ENCODE data around the gene ZNRF1. TPM values are rescaled to one million over a fixed set of nuclear protein-coding genes. Genes with fewer than 3 reads are reported as not detected.
A peak's percentile ranks its signal among the peaks of the same experiment; 100 is the strongest.
"Not testable (repeated sequence)": the region's sequence is repeated elsewhere in the genome, so short reads cannot be mapped to it uniquely, and the experiment has no call there.

Gene ZNRF1
- total RNA-seq, 3 donors from 2014 or later = 12.8 to 27.5 (median 24.4) TPM

DNA sequence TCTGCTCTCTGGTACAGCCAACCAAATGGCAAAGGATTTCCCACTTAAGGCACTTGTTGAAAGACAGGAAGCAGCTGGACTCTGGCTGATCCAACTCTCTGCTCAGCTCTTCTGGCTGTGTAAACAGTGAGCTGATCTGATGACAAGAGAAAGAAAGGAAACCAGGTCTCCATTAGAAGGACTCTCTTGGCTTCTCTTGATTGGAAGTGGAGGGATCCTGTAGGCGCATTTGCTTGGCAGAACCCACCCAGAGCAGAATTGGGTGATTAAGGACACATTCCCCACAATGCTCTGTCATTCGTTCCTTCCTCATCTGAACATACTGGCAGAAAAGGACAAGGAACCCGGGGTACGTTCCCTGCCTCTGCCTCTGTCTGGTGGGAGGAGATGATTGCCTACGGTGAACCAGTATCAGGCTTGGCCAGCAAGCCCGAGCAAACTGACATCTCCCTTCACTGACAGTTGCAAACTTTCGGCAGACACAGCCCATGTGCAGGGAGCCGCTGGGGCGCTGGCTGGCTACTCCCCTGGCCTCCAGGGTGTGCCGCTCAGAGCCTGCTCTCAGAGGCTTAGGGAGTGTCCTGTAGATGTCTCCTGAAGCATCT is 88.7 kb downstream of the ZNRF1 start:
- no peaks in the 10 kb centered on the region for H3K27me3 ChIP-seq
- H3K4me1 ChIP-seq = peaks cover 0 to 9% of the 10 kb centered on the region in 2 donors
- no peak for DNase-seq (ENCODE audit: low spot score in 2 of 2)
- H3K36me3 ChIP-seq = no peaks in the 10 kb centered on the region
- TF ChIP-seq POLR2AphosphoS5 (IDR thresholded peaks at IDR 0.05) = peak in 1 of 3 donors; percentile 3
- TF ChIP-seq POLR2A (IDR thresholded peaks at IDR 0.05) = no peak
- TF ChIP-seq, protein P1, sequence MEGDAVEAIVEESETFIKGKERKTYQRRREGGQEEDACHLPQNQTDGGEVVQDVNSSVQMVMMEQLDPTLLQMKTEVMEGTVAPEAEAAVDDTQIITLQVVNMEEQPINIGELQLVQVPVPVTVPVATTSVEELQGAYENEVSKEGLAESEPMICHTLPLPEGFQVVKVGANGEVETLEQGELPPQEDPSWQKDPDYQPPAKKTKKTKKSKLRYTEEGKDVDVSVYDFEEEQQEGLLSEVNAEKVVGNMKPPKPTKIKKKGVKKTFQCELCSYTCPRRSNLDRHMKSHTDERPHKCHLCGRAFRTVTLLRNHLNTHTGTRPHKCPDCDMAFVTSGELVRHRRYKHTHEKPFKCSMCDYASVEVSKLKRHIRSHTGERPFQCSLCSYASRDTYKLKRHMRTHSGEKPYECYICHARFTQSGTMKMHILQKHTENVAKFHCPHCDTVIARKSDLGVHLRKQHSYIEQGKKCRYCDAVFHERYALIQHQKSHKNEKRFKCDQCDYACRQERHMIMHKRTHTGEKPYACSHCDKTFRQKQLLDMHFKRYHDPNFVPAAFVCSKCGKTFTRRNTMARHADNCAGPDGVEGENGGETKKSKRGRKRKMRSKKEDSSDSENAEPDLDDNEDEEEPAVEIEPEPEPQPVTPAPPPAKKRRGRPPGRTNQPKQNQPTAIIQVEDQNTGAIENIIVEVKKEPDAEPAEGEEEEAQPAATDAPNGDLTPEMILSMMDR (IDR thresholded peaks at IDR 0.05) = no peak
- intact Hi-C loops (cut with DNase I; ENCODE audit: low total_unique reads) = no loop called here
- peak overlapping the region in 1 of 3 donors; percentile 51 for H3K4me3 ChIP-seq
- no peaks in the 10 kb centered on the region for H3K9me3 ChIP-seq
- peak overlapping the region; percentile 70 to 83 for H3K27ac ChIP-seq

DNA sequence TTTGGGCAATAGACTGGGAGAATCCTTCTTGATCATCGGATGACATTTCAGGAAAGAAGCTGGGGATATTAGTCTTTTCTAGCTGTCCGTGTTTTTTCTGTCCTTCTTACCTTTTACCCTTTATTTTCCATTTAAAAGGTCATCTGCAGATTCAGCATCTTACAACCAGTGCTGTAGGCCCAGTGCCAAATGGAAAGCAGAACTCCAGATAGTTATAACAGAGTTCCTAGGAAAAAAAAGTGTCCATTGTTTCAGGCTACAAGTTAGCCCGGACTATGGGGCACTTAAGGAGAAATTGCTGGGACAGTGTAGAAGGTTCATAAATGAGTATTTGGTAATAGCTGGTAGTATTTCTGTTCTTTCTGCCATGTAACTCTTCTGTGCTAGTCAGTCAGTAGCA is 89.4 kb downstream of the ZNRF1 start:
- intact Hi-C loops (cut with DNase I; ENCODE audit: low total_unique reads) = no loop called here
- no peak overlapping the region for H3K4me3 ChIP-seq
- H3K27me3 ChIP-seq = no peaks in the 10 kb centered on the region
- DNase-seq (ENCODE audit: low spot score in 2 of 2) = no peak
- no peaks in the 10 kb centered on the region for H3K9me3 ChIP-seq
- H3K4me1 ChIP-seq = peaks cover 0 to 9% of the 10 kb centered on the region in 2 donors
- no peaks in the 10 kb centered on the region for H3K36me3 ChIP-seq
- TF ChIP-seq, protein P1 (IDR thresholded peaks at IDR 0.05) = no peak
- TF ChIP-seq POLR2A (IDR thresholded peaks at IDR 0.05) = no peak
- TF ChIP-seq POLR2AphosphoS5 (IDR thresholded peaks at IDR 0.05) = no peak
- no peak overlapping the region for H3K27ac ChIP-seq

DNA sequence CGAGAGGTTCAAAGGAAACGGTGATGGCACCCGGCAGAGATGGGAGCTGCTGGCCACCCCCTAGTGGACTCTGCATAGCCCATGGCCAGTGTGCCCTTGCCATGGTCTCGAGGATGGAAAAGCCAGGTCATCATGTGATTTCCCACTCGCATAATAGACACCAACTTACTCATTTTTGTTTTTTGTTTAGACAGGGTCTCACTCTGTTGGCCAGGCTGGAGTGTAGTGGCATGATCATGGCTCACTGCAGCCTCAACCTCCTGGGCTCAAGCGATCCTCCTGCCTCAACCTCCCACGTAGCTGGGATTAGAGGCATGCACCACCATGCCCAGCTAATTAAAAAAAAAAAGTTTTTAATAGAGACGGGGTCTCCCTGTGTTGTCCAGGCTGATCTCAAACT is 90.1 kb downstream of the ZNRF1 start:
- H3K4me3 ChIP-seq = no peak overlapping the region
- H3K27me3 ChIP-seq = no peaks in the 10 kb centered on the region
- peaks cover 0 to 9% of the 10 kb centered on the region in 2 donors for H3K4me1 ChIP-seq
- intact Hi-C loops (cut with DNase I; ENCODE audit: low total_unique reads) = no loop called here
- no peak for TF ChIP-seq POLR2A (IDR thresholded peaks at IDR 0.05)
- TF ChIP-seq, protein P1 (IDR thresholded peaks at IDR 0.05) = no peak
- no peak overlapping the region for H3K27ac ChIP-seq
- DNase-seq (ENCODE audit: low spot score in 2 of 2) = no peak
- no peaks in the 10 kb centered on the region for H3K36me3 ChIP-seq
- no peaks in the 10 kb centered on the region for H3K9me3 ChIP-seq

DNA sequence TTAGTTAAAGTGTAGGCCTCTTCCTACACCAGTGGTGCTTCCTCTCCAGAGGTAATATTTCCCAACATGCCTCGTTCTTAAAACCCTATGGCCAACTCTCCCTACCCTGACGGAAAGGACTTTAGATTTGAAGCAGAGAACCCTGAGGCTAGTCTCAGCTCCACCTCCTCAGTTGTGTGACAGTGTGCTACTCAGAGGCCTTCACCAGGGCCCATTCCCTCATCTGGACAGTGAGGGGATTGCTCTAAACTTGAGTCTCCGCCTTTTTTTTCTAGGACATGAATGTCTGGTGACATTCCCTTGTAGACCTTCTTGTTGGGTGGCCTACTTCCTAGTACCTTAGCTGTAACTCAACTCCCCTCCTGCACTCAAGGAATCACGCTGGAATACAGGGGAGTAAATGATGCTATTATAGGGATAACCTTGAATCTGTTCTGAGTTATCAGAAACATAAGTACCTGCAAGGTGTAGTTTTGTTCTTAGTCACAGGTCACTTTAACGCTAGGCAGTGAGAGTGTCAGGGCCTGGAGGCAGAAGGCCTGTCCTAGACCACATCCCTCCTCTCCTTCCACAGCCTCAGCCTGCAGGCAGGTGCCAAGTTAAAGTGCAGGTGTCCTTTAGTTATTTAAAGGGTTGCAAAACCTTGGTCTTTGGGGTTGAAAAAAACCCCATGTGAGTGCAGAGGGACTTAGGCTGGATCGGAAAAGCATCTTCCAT is 90.8 kb downstream of the ZNRF1 start:
- H3K9me3 ChIP-seq = no peaks in the 10 kb centered on the region
- H3K4me3 ChIP-seq = no peak overlapping the region
- no peak overlapping the region for H3K27ac ChIP-seq
- H3K36me3 ChIP-seq = no peaks in the 10 kb centered on the region
- intact Hi-C loops (cut with DNase I; ENCODE audit: low total_unique reads) = no loop called here
- peaks cover 0 to 9% of the 10 kb centered on the region in 2 donors for H3K4me1 ChIP-seq
- TF ChIP-seq POLR2A (IDR thresholded peaks at IDR 0.05) = no peak
- H3K27me3 ChIP-seq = no peaks in the 10 kb centered on the region
- no peak for DNase-seq (ENCODE audit: low spot score in 2 of 2)

DNA sequence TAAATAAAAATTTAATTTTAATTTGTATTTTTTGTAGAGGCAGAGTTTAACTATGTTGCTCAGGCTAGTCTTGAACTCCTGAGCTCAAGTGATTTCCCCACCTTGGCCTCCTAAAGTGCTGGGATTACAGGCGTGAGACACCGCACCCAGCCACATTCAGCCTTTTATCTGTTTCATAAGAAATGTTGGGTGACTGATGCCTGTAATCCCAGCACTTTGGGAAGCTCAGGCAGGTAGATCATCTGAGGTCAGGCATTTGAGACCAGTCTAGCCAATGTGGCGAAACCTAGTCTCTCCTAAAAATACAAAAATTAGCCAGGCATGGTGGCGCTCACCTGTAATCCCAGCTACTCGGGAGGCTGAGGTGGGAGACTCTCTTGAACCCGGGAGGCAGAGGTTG is 92.1 kb downstream of the ZNRF1 start:
- H3K4me3 ChIP-seq; H3K27me3 ChIP-seq; DNase-seq (ENCODE audit: low spot score in 2 of 2); H3K36me3 ChIP-seq; H3K27ac ChIP-seq; intact Hi-C loops (cut with DNase I; ENCODE audit: low total_unique reads); H3K9me3 ChIP-seq: not testable (repeated sequence)
- H3K4me1 ChIP-seq = peaks cover 5 to 11% of the 10 kb centered on the region in 2 donors

DNA sequence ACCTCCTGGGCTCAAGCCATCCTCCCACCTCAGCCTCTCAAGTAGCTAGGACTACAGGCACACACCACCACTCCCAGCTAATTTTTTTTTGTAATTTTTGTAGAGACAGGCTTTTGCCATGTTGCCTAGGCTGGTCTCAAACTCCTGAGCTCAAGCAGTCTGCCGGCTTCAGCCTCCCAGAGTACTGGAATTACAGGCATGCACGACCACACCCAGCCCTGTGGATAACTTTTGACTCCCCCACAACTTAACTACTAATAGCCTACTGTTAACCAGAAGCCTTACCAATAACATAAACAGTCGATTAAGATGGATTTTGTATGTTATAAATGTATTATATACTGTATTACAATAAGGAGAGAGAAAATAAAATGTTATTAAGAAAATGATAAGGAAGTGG is 92.8 kb downstream of the ZNRF1 start:
- H3K27me3 ChIP-seq; H3K36me3 ChIP-seq; H3K9me3 ChIP-seq; DNase-seq (ENCODE audit: low spot score in 2 of 2); H3K4me3 ChIP-seq; intact Hi-C loops (cut with DNase I; ENCODE audit: low total_unique reads); H3K27ac ChIP-seq: not testable (repeated sequence)
- peaks cover 5 to 16% of the 10 kb centered on the region in 2 donors for H3K4me1 ChIP-seq

All from breast epithelium (tissue), 4 donors.